Activated naive CD4-positive, alpha-beta T cell treated with anti-CD3 and anti-CD28 coated beads, Interleukin-2, amount 50 U/mL, for 24 hours (primary cell): Measurements from ENCODE around the gene HHIPL2.
"Not testable (repeated sequence)": the region's sequence is repeated elsewhere in the genome, so short reads cannot be mapped to it uniquely, and the experiment has no call there.

Experiments
- H3K27ac Mint-ChIP-seq: one replicate; pipeline ENCODE4 v1.8.0; 2021; ENCODE audit warnings: mild to moderate bottlenecking, mixed read lengths
- H3K27me3 Mint-ChIP-seq: one replicate; pipeline ENCODE4 v1.8.0; 2021; ENCODE audit warnings: mixed read lengths
- H3K36me3 Mint-ChIP-seq: one replicate; pipeline ENCODE4 v1.8.0; 2021; ENCODE audit warnings: mixed read lengths
- H3K4me1 Mint-ChIP-seq: one replicate; pipeline ENCODE4 v1.8.0; 2021; ENCODE audit warnings: mixed read lengths
- H3K4me3 Mint-ChIP-seq: one replicate; pipeline ENCODE4 v1.8.0; 2021; ENCODE audit warnings: mild to moderate bottlenecking, mixed read lengths
- H3K9me3 Mint-ChIP-seq: one replicate; pipeline ENCODE4 v1.8.0; 2021; ENCODE audit warnings: mixed read lengths

The HHIPL2 gene

GRCh38 chr1:222521299-222522104, 26.4 kb downstream of the HHIPL2 start:
- no peaks in the 10 kb centered on the region for H3K9me3 Mint-ChIP-seq
- peaks cover 1% of the 10 kb centered on the region for H3K27me3 Mint-ChIP-seq

GRCh38 chr1:222489496-222489895, 58.4 kb downstream of the HHIPL2 start:
- H3K9me3 Mint-ChIP-seq = not testable (repeated sequence)

More at GRCh38 chr1:222521299-222522104, 26.4 kb downstream of the HHIPL2 start:
- Mint-ChIP-seq H3K36me3 (peaks cover 3% of the 10 kb centered on the region), H3K4me1 (no peaks in the 10 kb centered on the region), H3K4me3 (no peak overlapping the region), H3K27ac (no peak overlapping the region)

GRCh38 chr1:222487774-222488173, 60.1 kb downstream of the HHIPL2 start:
- not testable (repeated sequence) for H3K27me3 Mint-ChIP-seq, H3K27ac Mint-ChIP-seq, H3K9me3 Mint-ChIP-seq, H3K4me3 Mint-ChIP-seq, H3K36me3 Mint-ChIP-seq, H3K4me1 Mint-ChIP-seq

More at GRCh38 chr1:222489496-222489895, 58.4 kb downstream of the HHIPL2 start:
- not testable (repeated sequence) for H3K4me1 Mint-ChIP-seq, H3K27ac Mint-ChIP-seq, H3K36me3 Mint-ChIP-seq, H3K4me3 Mint-ChIP-seq, H3K27me3 Mint-ChIP-seq

GRCh38 chr1:222484005-222484404, 63.9 kb downstream of the HHIPL2 start:
- H3K4me3 Mint-ChIP-seq = not testable (repeated sequence)

GRCh38 chr1:222479567-222479966, 68.3 kb downstream of the HHIPL2 start:
- H3K36me3 Mint-ChIP-seq, H3K9me3 Mint-ChIP-seq, H3K4me3 Mint-ChIP-seq, H3K27ac Mint-ChIP-seq, H3K27me3 Mint-ChIP-seq, H3K4me1 Mint-ChIP-seq: not testable (repeated sequence)

More at GRCh38 chr1:222484005-222484404, 63.9 kb downstream of the HHIPL2 start:
- not testable (repeated sequence) for H3K9me3 Mint-ChIP-seq, H3K36me3 Mint-ChIP-seq, H3K27me3 Mint-ChIP-seq, H3K4me1 Mint-ChIP-seq, H3K27ac Mint-ChIP-seq

- H3K27ac Mint-ChIP-seq, H3K36me3 Mint-ChIP-seq: not testable (repeated sequence)
Observed at GRCh38 chr1:222476436-222476835, 71.5 kb downstream of the HHIPL2 start.

GRCh38 chr1:222473717-222474116, 74.2 kb downstream of the HHIPL2 start:
- H3K27me3 Mint-ChIP-seq, H3K27ac Mint-ChIP-seq, H3K9me3 Mint-ChIP-seq, H3K4me1 Mint-ChIP-seq, H3K4me3 Mint-ChIP-seq, H3K36me3 Mint-ChIP-seq: not testable (repeated sequence)

More at GRCh38 chr1:222476436-222476835, 71.5 kb downstream of the HHIPL2 start:
- not testable (repeated sequence) for H3K4me1 Mint-ChIP-seq, H3K4me3 Mint-ChIP-seq, H3K27me3 Mint-ChIP-seq, H3K9me3 Mint-ChIP-seq

- H3K4me3 Mint-ChIP-seq, H3K4me1 Mint-ChIP-seq, H3K27me3 Mint-ChIP-seq, H3K9me3 Mint-ChIP-seq, H3K36me3 Mint-ChIP-seq, H3K27ac Mint-ChIP-seq: not testable (repeated sequence)
Observed at GRCh38 chr1:222472776-222473540, 74.9 kb downstream of the HHIPL2 start.
